ENCODE results near the gene RNF151. TPM values are rescaled to one million over a fixed set of nuclear protein-coding genes. Genes with fewer than 3 reads are reported as not detected.

Gene RNF151
- total and polyA plus RNA-seq, 10 of the 15 experiments (the other 5 are each of a cell fraction or from before 2014, with no cell fraction given), result 0.17 to 0.56 TPM; not detected in 8

DNA sequence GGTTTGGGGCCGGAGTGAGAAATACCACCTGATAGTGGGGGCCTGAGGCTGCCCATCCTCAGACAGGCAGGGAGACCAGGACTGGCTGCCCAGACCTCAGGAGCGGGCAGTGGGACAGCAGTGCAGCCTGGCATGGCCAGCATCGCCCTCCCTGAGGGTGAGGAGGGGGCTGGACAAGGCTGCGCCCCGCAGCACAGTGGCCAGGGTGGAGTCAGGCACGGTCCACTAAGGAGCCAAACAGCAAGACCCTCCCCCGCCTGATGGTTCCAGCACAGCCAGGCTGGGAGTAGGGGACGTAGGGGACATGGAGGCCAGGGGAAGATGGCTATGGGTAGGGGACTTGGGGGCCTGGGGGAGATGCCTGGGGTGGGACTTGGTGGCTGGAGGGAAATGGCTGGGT lies 39.7 kb downstream of the RNF151 start:
- FAIRE-seq (no peak), DNase-seq (ENCODE audit: low read depth, low spot score) (no peak), ATAC-seq (no peak)
- ChIA-PET SMC1A (ENCODE audit: uncharacterized antibody, unreplicated experiment) (no interaction called here), RAD21 (ENCODE audit: unreplicated experiment) (no interaction called here), CTCF (no interaction called here), POLR2A (interaction anchor here (0.6 kb wide), 1 partner anchor 104 kb away, joined by 3 read pairs; no protein-coding TSS in a partner anchor)
- Histone ChIP-seq H3K4me3 (no peak overlapping the region), H2AFZ (ENCODE audit: control insufficient read depth, low read depth, low read length) (no peak overlapping the region), H3K79me2 (ENCODE audit: control insufficient read depth, insufficient read depth, low read length) (peaks cover 67% of the 10 kb centered on the region), H3K4me2 (ENCODE audit: control insufficient read depth, insufficient read depth) (peak overlapping the region; percentile 98; the same call in 1 of the 2 replicates), H3K4me1 (ENCODE audit: control insufficient read depth, insufficient read depth, low read length) (peaks cover 22% of the 10 kb centered on the region), H3K9me3 (replicated peaks; ENCODE audit: control insufficient read depth, insufficient read depth, low read length) (no peaks in the 10 kb centered on the region), H3K9ac (ENCODE audit: control insufficient read depth, insufficient read depth, low read length) (no peak overlapping the region), H4K20me1 (ENCODE audit: control insufficient read depth, insufficient read depth) (peaks cover 6% of the 10 kb centered on the region), H3K27ac (ENCODE audit: control insufficient read depth, insufficient read depth) (no peak overlapping the region), H3K27me3 (replicated peaks in 1 of 2; ENCODE audit: control insufficient read depth in 2 of 2, insufficient read depth in 2 of 2, low read length in 1 of 2) (no peaks in the 10 kb centered on the region), H3K36me3 (ENCODE audit: control insufficient read depth in 2 of 2, insufficient read depth in 2 of 2, low read length in 1 of 2) (peaks cover 0 to 25% of the 10 kb centered on the region in 2 experiments; a peak in 2 of 4 replicates)
- TF ChIP-seq ZNF217 (IDR thresholded peaks at IDR 0.05) (no peak), POLR2A (IDR thresholded peaks at IDR 0.05; ENCODE audit: low read depth, low read length) (peak; percentile 27; the same call in 1 of the 2 replicates)
- WGBS (ENCODE audit: insufficient coverage, insufficient replicate concordance, low lambda C conversion rate, missing lambda C conversion rate), result 96% methylated on average over 8 of the region's 8 CpGs
- intact Hi-C loops (cut with micrococcal nuclease; ENCODE audit: unreplicated experiment), result loop anchor here (5.0 kb wide), 1 partner anchor 146 kb away; no protein-coding TSS in a partner anchor
- in situ Hi-C loops (cut with MboI), result no loop called here
- no TSS peak for BruUV-seq (replicated peaks)

DNA sequence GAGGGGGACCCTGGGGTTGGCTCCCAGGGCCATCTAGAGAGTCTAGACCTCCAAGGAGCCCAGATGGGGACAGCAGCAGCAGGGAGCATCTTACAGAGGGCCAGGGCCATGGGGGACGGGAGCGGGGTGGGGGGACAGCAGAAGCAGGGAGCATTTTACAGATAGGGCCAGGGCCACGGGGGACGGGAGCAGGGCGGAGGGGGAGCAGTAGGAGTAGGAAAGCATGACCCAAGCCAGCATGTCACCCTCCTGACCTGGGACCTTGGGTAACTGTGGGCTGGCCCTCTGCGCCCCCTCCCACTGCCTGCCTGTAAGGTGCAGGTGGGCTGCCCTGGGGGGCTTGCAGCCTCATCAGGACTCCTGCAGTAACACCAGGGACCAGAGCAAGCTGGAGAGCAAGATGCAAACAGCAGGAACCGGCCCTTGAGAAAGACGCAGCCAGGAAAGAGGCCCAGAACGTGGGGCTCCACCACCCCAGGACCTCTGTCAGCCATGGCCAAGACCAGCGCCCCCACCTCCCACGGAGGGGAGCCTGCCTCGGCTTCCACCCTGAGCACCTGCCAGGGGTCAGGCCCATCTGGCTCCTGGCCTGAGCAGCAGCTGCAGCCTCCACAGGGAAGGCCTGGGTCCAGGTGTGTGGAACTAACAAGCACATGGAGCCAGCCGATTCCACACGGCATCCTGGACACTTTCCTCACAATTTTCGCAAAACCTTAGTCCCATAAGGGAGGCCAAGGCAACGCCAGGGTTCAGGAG lies 40.6 kb downstream of the RNF151 start:
- DNase-seq (ENCODE audit: low read depth, low spot score) (no peak), FAIRE-seq (no peak), ATAC-seq (no peak)
- intact Hi-C loops (cut with micrococcal nuclease; ENCODE audit: unreplicated experiment), result loop anchor here (5.0 kb wide), 1 partner anchor 145 kb away; no protein-coding TSS in a partner anchor
- no peaks in the 10 kb centered on the region for H3K9me3 ChIP-seq (replicated peaks; ENCODE audit: control insufficient read depth, insufficient read depth, low read length)
- WGBS (ENCODE audit: insufficient coverage, insufficient replicate concordance, low lambda C conversion rate, missing lambda C conversion rate), result 30% methylated on average over 11 of the region's 16 CpGs
- peak overlapping the region; percentile 98 for H3K4me2 ChIP-seq (ENCODE audit: control insufficient read depth, insufficient read depth)
- H3K9ac ChIP-seq (ENCODE audit: control insufficient read depth, insufficient read depth, low read length), result peak overlapping the region; percentile 92
- ChIA-PET CTCF (interaction anchor here (0.9 to 1.4 kb wide), 3 partner anchors 15 to 133 kb away, joined by 3 to 8 read pairs (median 3); no protein-coding TSS in a partner anchor), SMC1A (ENCODE audit: uncharacterized antibody, unreplicated experiment) (interaction anchor here (1.2 to 1.9 kb wide), 2 partner anchors 26 to 40 kb away, joined by 3 to 5 read pairs; partner anchors contain the start of genes NOXO1, NTHL1 and TSC2), POLR2A (interaction anchor here (1.0 to 2.2 kb wide), 3 partner anchors 11 to 147 kb away, joined by 3 to 14 read pairs (median 8); partner anchors contain the start of gene TRAF7), RAD21 (ENCODE audit: unreplicated experiment) (interaction anchor here (1.0 to 1.3 kb wide), 2 partner anchors 16 to 43 kb away, joined by 3 read pairs; partner anchors contain the start of gene RPS2)
- H4K20me1 ChIP-seq (ENCODE audit: control insufficient read depth, insufficient read depth), result peaks cover 6% of the 10 kb centered on the region
- H3K27ac ChIP-seq (ENCODE audit: control insufficient read depth, insufficient read depth), result peak overlapping the region; percentile 89
- in situ Hi-C loops (cut with MboI), result no loop called here
- H2AFZ ChIP-seq (ENCODE audit: control insufficient read depth, low read depth, low read length), result no peak overlapping the region
- peaks cover 67% of the 10 kb centered on the region for H3K79me2 ChIP-seq (ENCODE audit: control insufficient read depth, insufficient read depth, low read length)
- H3K36me3 ChIP-seq (ENCODE audit: control insufficient read depth in 2 of 2, insufficient read depth in 2 of 2, low read length in 1 of 2), result peaks cover 0 to 16% of the 10 kb centered on the region in 2 experiments; a peak in 2 of 4 replicates
- H3K4me1 ChIP-seq (ENCODE audit: control insufficient read depth, insufficient read depth, low read length), result peaks cover 22% of the 10 kb centered on the region
- no peak for TF ChIP-seq WRNIP1 (IDR thresholded peaks at IDR 0.05; ENCODE audit: borderline replicate concordance, low read depth, low read length)
- no peak for TF ChIP-seq ZNF217 (IDR thresholded peaks at IDR 0.05)
- TF ChIP-seq, protein P1, sequence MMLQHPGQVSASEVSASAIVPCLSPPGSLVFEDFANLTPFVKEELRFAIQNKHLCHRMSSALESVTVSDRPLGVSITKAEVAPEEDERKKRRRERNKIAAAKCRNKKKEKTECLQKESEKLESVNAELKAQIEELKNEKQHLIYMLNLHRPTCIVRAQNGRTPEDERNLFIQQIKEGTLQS (IDR thresholded peaks at IDR 0.05; ENCODE audit: borderline replicate concordance, extremely low read depth, low read depth, low read length), result no peak
- no TSS peak for BruUV-seq (replicated peaks)
- H3K27me3 ChIP-seq (replicated peaks in 1 of 2; ENCODE audit: control insufficient read depth in 2 of 2, insufficient read depth in 2 of 2, low read length in 1 of 2), result no peaks in the 10 kb centered on the region
- H3K4me3 ChIP-seq, result peak overlapping the region; percentile 100

All from GM12878 (cell line).